Lower lobe of right lung (tissue), 2 donors: Measurements from ENCODE around the gene PAQR4. TPM values are rescaled to one million over a fixed set of nuclear protein-coding genes. Genes with fewer than 3 reads are reported as not detected.

Experiments used
- ATAC-seq, 2 donors: fragments of 200-7000 bp; cut with Tn5 transposase; one replicate each; pipeline ENCODE4 v1.9.1; 2020 to 2022; ENCODE audit warnings: mild to moderate bottlenecking in 2 of 2, moderate library complexity in 2 of 2
- DNase-seq: peaks from one replicate; pipeline ENCODE4 v3.0.0-alpha.2; 2020
- H3K27ac ChIP-seq: fragments of 200-600 bp; one replicate; pipeline ENCODE4 v1.8.0; 2022
- H3K27me3 ChIP-seq: fragments of 200-600 bp; one replicate; pipeline ENCODE4 v1.8.0; 2022; ENCODE audit warnings: low read depth
- H3K36me3 ChIP-seq: fragments of 200-600 bp; one replicate; pipeline ENCODE4 v1.8.0; 2022; ENCODE audit warnings: mild to moderate bottlenecking
- H3K4me1 ChIP-seq: fragments of 200-600 bp; one replicate; pipeline ENCODE4 v1.8.0; 2022
- H3K4me3 ChIP-seq: fragments of 200-600 bp; one replicate; pipeline ENCODE4 v1.8.0; 2022; ENCODE audit warnings: mild to moderate bottlenecking
- H3K9me3 ChIP-seq: fragments of 200-600 bp; one replicate; pipeline ENCODE4 v1.8.0; 2022
- intact Hi-C: fragments of 100-400 bp; cut with DNase I; formaldehyde crosslinking; loops from one replicate; pipeline ENCODE4 v1.11.0; 2022
- total RNA-seq: library from RNA; stranded (reverse); fragmentation: NEBNext Ultra II Directional; extraction: Animal tissue kit (Norgen Biotek cat#: 25700); gene quantifications from one replicate; pipeline ENCODE4 v1.2.1, GENCODE V29; 2021
- TF ChIP-seq, protein P1 (sequence below): fragments of 200-600 bp; IDR thresholded peaks from one replicate; pipeline ENCODE4 v1.8.0; 2022; ENCODE audit warnings: antibody characterized with exemption, mild to moderate bottlenecking
- donor health status: DM: no; HTN: yes; CAD: no; lungs with severe emphysema.

PAQR4 gene
- total RNA-seq, 1 donor from 2014 or later: 10.8 TPM

DNA sequence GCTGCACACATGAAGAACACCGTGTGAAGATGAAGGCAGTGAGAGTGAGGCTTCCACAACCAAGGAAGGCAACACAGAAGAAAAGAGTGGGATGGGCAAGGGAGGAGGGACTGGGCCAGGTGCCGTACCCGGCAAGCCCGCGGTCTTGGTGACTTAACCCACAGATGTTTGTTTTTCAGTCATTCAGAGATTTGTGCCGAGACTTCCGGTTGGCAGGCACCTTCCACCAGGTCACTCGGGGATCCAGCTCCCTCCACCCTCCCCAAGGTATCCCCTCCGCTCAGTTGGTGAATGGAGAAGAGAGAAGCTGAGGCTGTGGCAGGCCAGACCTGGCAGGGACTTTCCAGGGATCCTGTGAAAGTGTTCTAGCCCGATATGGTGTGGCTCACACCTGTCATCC lies 9.9 kb upstream of the PAQR4 start:
- no peak overlapping the region for H3K4me3 ChIP-seq
- no peak for DNase-seq
- H3K4me1 ChIP-seq: peaks cover 14% of the 10 kb centered on the region
- H3K9me3 ChIP-seq: no peaks in the 10 kb centered on the region
- TF ChIP-seq, protein P1, sequence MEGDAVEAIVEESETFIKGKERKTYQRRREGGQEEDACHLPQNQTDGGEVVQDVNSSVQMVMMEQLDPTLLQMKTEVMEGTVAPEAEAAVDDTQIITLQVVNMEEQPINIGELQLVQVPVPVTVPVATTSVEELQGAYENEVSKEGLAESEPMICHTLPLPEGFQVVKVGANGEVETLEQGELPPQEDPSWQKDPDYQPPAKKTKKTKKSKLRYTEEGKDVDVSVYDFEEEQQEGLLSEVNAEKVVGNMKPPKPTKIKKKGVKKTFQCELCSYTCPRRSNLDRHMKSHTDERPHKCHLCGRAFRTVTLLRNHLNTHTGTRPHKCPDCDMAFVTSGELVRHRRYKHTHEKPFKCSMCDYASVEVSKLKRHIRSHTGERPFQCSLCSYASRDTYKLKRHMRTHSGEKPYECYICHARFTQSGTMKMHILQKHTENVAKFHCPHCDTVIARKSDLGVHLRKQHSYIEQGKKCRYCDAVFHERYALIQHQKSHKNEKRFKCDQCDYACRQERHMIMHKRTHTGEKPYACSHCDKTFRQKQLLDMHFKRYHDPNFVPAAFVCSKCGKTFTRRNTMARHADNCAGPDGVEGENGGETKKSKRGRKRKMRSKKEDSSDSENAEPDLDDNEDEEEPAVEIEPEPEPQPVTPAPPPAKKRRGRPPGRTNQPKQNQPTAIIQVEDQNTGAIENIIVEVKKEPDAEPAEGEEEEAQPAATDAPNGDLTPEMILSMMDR: no peak
- no peak for ATAC-seq
- no peak overlapping the region for H3K27ac ChIP-seq
- intact Hi-C loops: no loop called here
- H3K36me3 ChIP-seq: no peaks in the 10 kb centered on the region
- H3K27me3 ChIP-seq: peaks cover 86% of the 10 kb centered on the region

DNA sequence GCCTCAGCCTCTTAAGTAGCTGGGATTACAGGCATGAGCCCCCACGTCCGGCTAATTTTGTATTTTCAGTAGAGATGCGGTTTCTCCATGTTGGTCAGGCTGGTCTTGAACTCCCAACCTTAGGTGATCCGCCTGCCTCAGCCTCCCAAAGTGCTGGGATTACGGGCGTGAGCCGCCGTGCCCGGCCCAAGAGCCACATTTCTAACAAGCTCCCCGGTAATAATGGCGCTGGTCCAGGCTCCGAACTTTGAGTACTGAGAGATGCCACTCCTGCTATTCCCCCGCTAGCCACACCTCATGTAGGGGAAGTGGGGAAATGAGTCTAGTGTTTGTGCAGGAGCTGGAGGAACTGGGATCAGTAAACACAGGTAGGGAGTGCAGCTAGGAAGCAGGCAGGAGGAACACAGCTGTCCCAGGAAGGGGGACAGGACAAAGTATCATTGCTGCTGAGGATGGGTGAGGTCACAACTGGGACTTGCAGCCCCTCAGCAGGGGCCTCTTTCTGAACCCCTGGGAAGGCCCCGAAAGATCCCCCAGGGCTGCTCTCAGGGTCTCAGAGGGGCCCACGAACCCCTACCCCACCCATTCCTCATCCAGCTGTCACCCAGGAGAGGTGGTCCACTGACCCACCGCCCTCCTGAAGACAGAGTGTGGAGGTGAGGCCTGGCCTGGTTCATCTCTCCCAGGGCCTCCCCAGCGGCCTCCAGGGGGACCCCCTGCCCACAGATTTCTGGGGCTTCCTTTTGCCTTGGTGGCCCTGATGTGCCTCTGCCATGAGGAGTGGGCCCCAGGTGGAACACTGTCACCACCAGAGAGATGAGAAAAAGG lies 8.8 kb upstream of the PAQR4 start:
- no peak overlapping the region for H3K4me3 ChIP-seq
- H3K36me3 ChIP-seq: no peaks in the 10 kb centered on the region
- H3K4me1 ChIP-seq: peaks cover 26% of the 10 kb centered on the region
- intact Hi-C loops: no loop called here
- H3K9me3 ChIP-seq: no peaks in the 10 kb centered on the region
- TF ChIP-seq, protein P1: no peak
- ATAC-seq (no peak), DNase-seq (no peak)
- H3K27me3 ChIP-seq: peaks cover 86% of the 10 kb centered on the region
- H3K27ac ChIP-seq: no peak overlapping the region

DNA sequence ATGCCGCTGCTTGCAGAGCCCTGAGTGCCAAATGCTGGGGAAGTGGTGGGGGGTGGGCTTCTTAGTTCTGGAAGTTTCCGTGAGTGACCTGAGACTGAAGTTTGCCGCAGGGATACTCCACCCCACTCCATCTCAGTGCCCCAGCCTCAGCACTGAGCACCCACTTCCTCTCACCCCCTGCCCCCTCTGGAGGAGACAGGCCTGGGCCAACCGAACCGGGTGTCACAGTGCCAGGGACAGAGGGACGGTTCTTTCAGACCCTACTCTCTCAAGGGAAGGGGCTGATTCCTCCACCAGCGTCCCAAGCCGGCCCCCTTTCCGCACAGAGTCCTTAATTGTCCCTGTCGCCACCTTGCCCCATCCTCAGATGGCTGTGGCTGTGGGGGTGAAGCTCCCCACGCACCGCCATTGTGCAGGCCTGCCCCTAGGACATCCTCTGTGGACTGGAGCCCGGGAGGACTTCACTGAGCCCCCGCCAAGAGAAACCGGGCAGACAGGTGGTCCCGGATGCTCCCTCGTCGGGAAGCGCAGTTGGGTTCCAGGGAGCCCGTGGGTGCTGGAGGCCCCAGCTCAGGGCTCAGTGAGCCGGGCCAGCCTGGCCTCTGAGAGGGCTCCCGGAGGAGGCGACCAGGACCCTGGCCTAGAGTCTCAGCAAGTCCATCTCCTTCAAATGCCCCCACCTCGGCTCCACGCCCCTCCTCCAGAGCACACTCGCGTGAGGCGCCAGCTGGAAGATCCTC lies 6.6 kb upstream of the PAQR4 start:
- Histone ChIP-seq H3K27ac (no peak overlapping the region), H3K4me3 (no peak overlapping the region), H3K36me3 (no peaks in the 10 kb centered on the region), H3K4me1 (peaks cover 41% of the 10 kb centered on the region), H3K9me3 (no peaks in the 10 kb centered on the region), H3K27me3 (peaks cover 86% of the 10 kb centered on the region)
- DNase-seq: no peak
- ATAC-seq: no peak
- intact Hi-C loops: no loop called here
- TF ChIP-seq, protein P1: no peak

DNA sequence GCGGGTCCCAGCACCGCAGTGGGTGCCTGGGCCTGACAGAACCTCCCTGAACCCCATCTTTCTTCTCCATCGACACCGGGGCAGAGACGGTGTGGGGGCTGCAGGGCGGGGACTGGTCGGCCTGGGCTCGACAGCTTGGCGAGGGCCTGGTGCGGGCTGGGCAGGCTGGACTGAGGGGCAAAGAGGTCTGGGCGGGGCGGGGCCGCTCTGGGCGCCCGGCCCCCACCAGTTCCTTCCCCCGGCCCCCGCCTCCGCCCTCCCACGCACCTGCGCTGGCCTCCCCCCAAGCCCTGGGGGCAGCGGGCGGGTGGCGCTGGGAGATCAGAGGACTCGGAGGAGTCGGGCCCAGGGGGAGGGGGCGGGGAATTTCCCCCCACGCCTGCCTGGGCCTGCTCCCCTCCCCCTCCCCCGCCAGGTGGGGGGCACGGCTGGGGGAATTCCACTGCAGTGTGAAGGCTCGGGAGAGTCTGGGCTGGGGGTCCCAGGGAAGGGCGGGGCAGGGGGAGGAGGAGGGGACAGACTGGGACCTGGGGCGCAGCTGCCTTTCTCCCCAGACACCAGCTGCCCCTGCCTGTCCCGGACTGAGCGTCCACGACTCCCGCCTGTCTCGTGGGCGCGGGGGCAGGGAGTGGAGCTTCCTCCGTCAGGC lies 6.0 kb upstream of the PAQR4 start:
- H3K9me3 ChIP-seq: no peaks in the 10 kb centered on the region
- DNase-seq: peak; percentile 34
- TF ChIP-seq, protein P1: no peak
- peak overlapping the region; percentile 43 for H3K4me3 ChIP-seq
- H3K27me3 ChIP-seq: peaks cover 86% of the 10 kb centered on the region
- no peak overlapping the region for H3K27ac ChIP-seq
- H3K36me3 ChIP-seq: no peaks in the 10 kb centered on the region
- ATAC-seq: no peak
- peaks cover 46% of the 10 kb centered on the region for H3K4me1 ChIP-seq
- intact Hi-C loops: no loop called here

DNA sequence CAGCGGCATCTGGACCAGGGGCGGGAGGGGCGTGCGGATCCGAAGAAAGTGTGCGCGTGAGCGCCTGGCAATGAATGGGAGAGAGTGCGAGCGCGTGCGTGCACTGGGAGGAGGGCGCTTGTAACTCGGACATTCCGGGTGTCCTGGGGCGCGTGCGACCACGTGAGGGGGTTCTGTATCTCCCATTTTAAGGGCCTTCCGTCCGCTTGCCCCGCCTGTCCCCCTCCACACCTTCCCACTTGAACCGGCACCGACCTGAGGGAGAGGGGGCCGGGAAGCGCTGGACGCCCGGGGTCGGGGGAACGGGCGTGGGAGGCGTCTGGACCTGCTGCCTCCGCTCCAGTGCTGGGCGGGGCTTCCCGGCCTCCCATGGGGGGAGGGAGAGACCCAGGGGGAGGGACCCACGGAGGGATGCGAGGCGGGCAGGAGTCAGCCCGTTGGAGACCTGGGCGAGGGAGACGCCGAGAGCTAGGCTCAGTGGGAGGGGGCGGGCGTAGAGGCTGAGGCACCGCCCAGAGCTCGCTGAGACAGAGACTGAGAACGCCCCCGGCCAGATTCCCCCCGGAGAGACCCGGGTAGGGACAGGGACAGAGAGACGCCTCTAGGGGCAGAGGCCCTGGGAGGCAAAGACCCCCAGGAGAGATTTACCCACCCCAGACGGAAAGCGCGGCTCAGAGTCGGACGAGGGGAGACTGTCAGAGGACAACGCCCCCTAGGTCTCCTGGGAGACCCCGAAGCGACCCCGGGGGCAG lies 5.2 kb upstream of the PAQR4 start, which contains the start of gene KREMEN2:
TSS of gene KREMEN2 (plus strand) at position 553 of the 752 bp plus-strand sequence. CDS start 246 bp downstream, outside the sequence.
- Histone ChIP-seq H3K4me1 (peaks cover 53% of the 10 kb centered on the region), H3K27me3 (peaks cover 81% of the 10 kb centered on the region)
- intact Hi-C loops: no loop called here

More for the DNA sequence above, 5.2 kb upstream of the PAQR4 start, which contains the start of gene KREMEN2:
- ATAC-seq (no peak), DNase-seq (peak; percentile 54)
- Histone ChIP-seq H3K27ac (no peak within 1 kb of the TSS), H3K4me3 (peak within 1 kb of the TSS; percentile 43), H3K9me3 (no peaks in the 10 kb centered on the region), H3K36me3 (no peaks in the 10 kb centered on the region)
- TF ChIP-seq, protein P1: no peak
